GM23338 (cell line): Measurements from ENCODE around the gene ZHX3. TPM values are rescaled to one million over a fixed set of nuclear protein-coding genes. Genes with fewer than 3 reads are reported as not detected.

ENCODE experiments used
- ATAC-seq: fragments of 200-7000 bp; cut with Tn5 transposase; 3 replicates; pipeline ENCODE4 v1.9.1; 2020
- DNase-seq: peaks from one replicate; pipeline ENCODE4 v3.0.0-alpha.2; 2015; ENCODE audit warnings: low spot score
- H2AFZ ChIP-seq: fragments of 200-600 bp; sonication (generic); 2 replicates; pipeline ENCODE4 v1.8.0; 2016; ENCODE audit warnings: antibody characterized with exemption, mild to moderate bottlenecking, moderate library complexity
- H3F3A ChIP-seq: fragments of 200-600 bp; sonication (generic); replicated peaks from 2 replicates; pipeline ENCODE4 v1.8.0; 2017; ENCODE audit warnings: antibody characterized with exemption, mixed run types, low read depth
- H3K27ac ChIP-seq: fragments of 200-600 bp; sonication (generic); 2 replicates; pipeline ENCODE4 v1.6.1; 2016; ENCODE audit warnings: low read depth
- H3K27me3 ChIP-seq: fragments of 200-600 bp; sonication (generic); 2 replicates; pipeline ENCODE4 v1.8.0; 2016; ENCODE audit warnings: mild to moderate bottlenecking, mixed run types, moderate library complexity; ENCODE audit not compliant: insufficient read depth
- H3K36me3 ChIP-seq: fragments of 200-600 bp; sonication (generic); 2 replicates; pipeline ENCODE4 v1.8.0; 2016; ENCODE audit warnings: mild to moderate bottlenecking; ENCODE audit not compliant: insufficient read depth
- H3K4me1 ChIP-seq: fragments of 200-600 bp; sonication (generic); 2 replicates; pipeline ENCODE4 v1.8.0; 2016; ENCODE audit warnings: mild to moderate bottlenecking, moderate library complexity; ENCODE audit not compliant: insufficient read depth
- H3K4me2 ChIP-seq: fragments of 200-600 bp; sonication (generic); 2 replicates; pipeline ENCODE4 v1.7.1; 2017; ENCODE audit warnings: mixed run types
- H3K4me3 ChIP-seq: fragments of 200-600 bp; sonication (generic); 2 replicates; pipeline ENCODE4 v1.6.1; 2016; ENCODE audit warnings: mixed run types
- H3K79me2 ChIP-seq: fragments of 200-600 bp; sonication (generic); replicated peaks from 2 replicates; pipeline ENCODE4 v1.8.0; 2017; ENCODE audit warnings: mild to moderate bottlenecking; ENCODE audit not compliant: insufficient read depth
- H3K9me2 ChIP-seq: fragments of 200-600 bp; sonication (generic); 2 replicates; pipeline ENCODE4 v1.8.0; 2017; ENCODE audit not compliant: insufficient read depth
- H4K20me1 ChIP-seq: fragments of 200-600 bp; sonication (generic); replicated peaks from 2 replicates; pipeline ENCODE4 v1.8.0; 2017; ENCODE audit warnings: mild to moderate bottlenecking; ENCODE audit not compliant: insufficient read depth
- H3K27ac Mint-ChIP-seq: 2 replicates; pipeline ENCODE4 v1.8.0; 2020; ENCODE audit warnings: inconsistent platforms, mild to moderate bottlenecking, moderate library complexity, mixed read lengths
- H3K27me3 Mint-ChIP-seq: 3 replicates; pipeline ENCODE4 v1.8.0; 2022; ENCODE audit warnings: low read depth, mild to moderate bottlenecking, moderate library complexity, mixed read lengths, inconsistent platforms; ENCODE audit not compliant: insufficient read depth, poor library complexity
- H3K36me3 Mint-ChIP-seq: 3 replicates; pipeline ENCODE4 v1.8.0; 2021; ENCODE audit warnings: low read depth, mild to moderate bottlenecking, inconsistent platforms, moderate library complexity, mixed read lengths
- H3K4me1 Mint-ChIP-seq: 3 replicates; pipeline ENCODE4 v1.8.0; 2020; ENCODE audit warnings: mild to moderate bottlenecking, inconsistent platforms, mixed read lengths
- H3K4me3 Mint-ChIP-seq: 3 replicates; pipeline ENCODE4 v1.8.0; 2021; ENCODE audit warnings: moderate library complexity, mild to moderate bottlenecking, inconsistent platforms, mixed read lengths
- H3K9me3 Mint-ChIP-seq: 3 replicates; pipeline ENCODE4 v1.8.0; 2020; ENCODE audit warnings: moderate library complexity, mild to moderate bottlenecking, inconsistent platforms, mixed read lengths
- CREB1 ChIP-seq: fragments of 250-450 bp; sonication (Bioruptor Pico); IDR thresholded peaks from 2 replicates; pipeline ENCODE4 v1.5.0; 2020; ENCODE audit warnings: low read depth, mild to moderate bottlenecking, moderate library complexity
- ETS1 ChIP-seq: IDR thresholded peaks from 2 replicates; pipeline ENCODE4 v1.6.1; 2016; ENCODE audit warnings: antibody characterized with exemption
- EZH2 ChIP-seq: fragments of 200-600 bp; sonication (generic); IDR thresholded peaks from one replicate; pipeline ENCODE4 v1.8.0; 2017; ENCODE audit warnings: antibody characterized with exemption, mild to moderate bottlenecking, low read depth; ENCODE audit not compliant: unreplicated experiment
- EZH2phosphoT487 ChIP-seq: fragments of 200-600 bp; sonication (generic); IDR thresholded peaks from one replicate; pipeline ENCODE4 v1.8.1; 2018; ENCODE audit warnings: antibody characterized with exemption; ENCODE audit not compliant: unreplicated experiment
- JUNB ChIP-seq: IDR thresholded peaks from one replicate; pipeline ENCODE4 v1.6.1; 2016; ENCODE audit warnings: antibody characterized with exemption; ENCODE audit not compliant: unreplicated experiment
- NANOG ChIP-seq: IDR thresholded peaks from 2 replicates; pipeline ENCODE4 v1.6.1; 2016; ENCODE audit warnings: antibody characterized with exemption, borderline replicate concordance
- POLR2AphosphoS5 ChIP-seq: IDR thresholded peaks from 2 replicates; pipeline ENCODE4 v1.6.1; 2016; ENCODE audit warnings: antibody characterized with exemption, low read depth
- REST ChIP-seq: IDR thresholded peaks from one replicate; pipeline ENCODE4 v1.6.1; 2018; ENCODE audit warnings: antibody characterized with exemption; ENCODE audit not compliant: unreplicated experiment
- STAT1 ChIP-seq: IDR thresholded peaks from one replicate; pipeline ENCODE4 v1.6.1; 2016; ENCODE audit warnings: antibody characterized with exemption; ENCODE audit not compliant: unreplicated experiment
- ZNF114 ChIP-seq: fragments of 250-450 bp; sonication (Bioruptor Pico); IDR thresholded peaks from 2 replicates; pipeline ENCODE4 v1.5.0; 2020; ENCODE audit warnings: mild to moderate bottlenecking, moderate library complexity
- ZNF331 ChIP-seq: fragments of 250-450 bp; sonication (Bioruptor Pico); IDR thresholded peaks from 2 replicates; pipeline ENCODE4 v1.5.0; 2020; ENCODE audit warnings: low read depth, mild to moderate bottlenecking, moderate library complexity
- ZNF462 ChIP-seq: fragments of 250-450 bp; sonication (Bioruptor Pico); IDR thresholded peaks from 2 replicates; pipeline ENCODE4 v1.5.0; 2020; ENCODE audit warnings: mild to moderate bottlenecking, moderate library complexity
- polyA plus RNA-seq: library from polyadenylated mRNA; unstranded; fragments of >200 nt; fragmentation: Nextera tagmentation; extraction: Ambion mirVana; gene quantifications from 2 replicates; pipeline ENCODE4 v1.2.1, GENCODE V29; 2016
- total RNA-seq: library from RNA; depleted of rRNA; stranded (reverse); fragments of >200 nt; shearing (Covaris generic); gene quantifications from 2 replicates; pipeline ENCODE4 v1.2.3, GENCODE V29; 2014
- TF ChIP-seq, protein P1 (sequence below), 2 experiments: fragments of 200-600 bp in 1 of 2; sonication (generic) in 1 of 2; conservative IDR thresholded peaks; 2 replicates each; pipeline versions ENCODE4 v1.5.1 to v1.6.1; 2016 to 2017; ENCODE audit warnings: antibody characterized with exemption in 2 of 2, low read depth in 2 of 2, mild to moderate bottlenecking in 2 of 2, moderate library complexity in 1 of 2

Gene ZHX3
- total and polyA plus RNA-seq, 2 experiments from 2014 or later = 1.7 to 2.8 TPM

GRCh38 chr20:41286240-41286851 lies 31.2 kb downstream of the ZHX3 start:
- Histone ChIP-seq H3K79me2 (no peaks in the 10 kb centered on the region), H3K9me2 (peaks cover 4% of the 10 kb centered on the region; the same call in 1 of the 2 replicates), H3K4me3 (no peak overlapping the region), H3K4me2 (no peak overlapping the region), H3K27ac (no peak overlapping the region), H3F3A (no peaks in the 10 kb centered on the region), H2AFZ (no peak overlapping the region), H3K27me3 (no peaks in the 10 kb centered on the region), H4K20me1 (no peaks in the 10 kb centered on the region), H3K4me1 (no peaks in the 10 kb centered on the region), H3K36me3 (no peaks in the 10 kb centered on the region)
- Mint-ChIP-seq H3K36me3 (0 out of 3 replicates have a peak, but pooled peaks cover 5% of the 10 kb centered on the region), H3K27me3 (no peaks in the 10 kb centered on the region), H3K27ac (no peak overlapping the region), H3K9me3 (peaks cover 16% of the 10 kb centered on the region), H3K4me1 (no peaks in the 10 kb centered on the region), H3K4me3 (no peak overlapping the region)
- TF ChIP-seq EZH2 (no peak), ETS1 (no peak), ZNF331 (CRISPR knock-in tag) (no peak), JUNB (no peak), POLR2AphosphoS5 (no peak), CREB1 (no peak), EZH2phosphoT487 (no peak), ZNF114 (CRISPR knock-in tag) (no peak), REST (no peak), ZNF462 (CRISPR knock-in tag) (no peak), STAT1 (no peak), NANOG (no peak)
- TF ChIP-seq, protein P1, sequence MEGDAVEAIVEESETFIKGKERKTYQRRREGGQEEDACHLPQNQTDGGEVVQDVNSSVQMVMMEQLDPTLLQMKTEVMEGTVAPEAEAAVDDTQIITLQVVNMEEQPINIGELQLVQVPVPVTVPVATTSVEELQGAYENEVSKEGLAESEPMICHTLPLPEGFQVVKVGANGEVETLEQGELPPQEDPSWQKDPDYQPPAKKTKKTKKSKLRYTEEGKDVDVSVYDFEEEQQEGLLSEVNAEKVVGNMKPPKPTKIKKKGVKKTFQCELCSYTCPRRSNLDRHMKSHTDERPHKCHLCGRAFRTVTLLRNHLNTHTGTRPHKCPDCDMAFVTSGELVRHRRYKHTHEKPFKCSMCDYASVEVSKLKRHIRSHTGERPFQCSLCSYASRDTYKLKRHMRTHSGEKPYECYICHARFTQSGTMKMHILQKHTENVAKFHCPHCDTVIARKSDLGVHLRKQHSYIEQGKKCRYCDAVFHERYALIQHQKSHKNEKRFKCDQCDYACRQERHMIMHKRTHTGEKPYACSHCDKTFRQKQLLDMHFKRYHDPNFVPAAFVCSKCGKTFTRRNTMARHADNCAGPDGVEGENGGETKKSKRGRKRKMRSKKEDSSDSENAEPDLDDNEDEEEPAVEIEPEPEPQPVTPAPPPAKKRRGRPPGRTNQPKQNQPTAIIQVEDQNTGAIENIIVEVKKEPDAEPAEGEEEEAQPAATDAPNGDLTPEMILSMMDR (conservative IDR thresholded peaks at IDR 0.05; ENCODE audit: low read depth in 2 of 2) = no peak
- ATAC-seq (no peak), DNase-seq (no peak)
